ENCODE data around the gene PSMG4.

The PSMG4 gene

DNA sequence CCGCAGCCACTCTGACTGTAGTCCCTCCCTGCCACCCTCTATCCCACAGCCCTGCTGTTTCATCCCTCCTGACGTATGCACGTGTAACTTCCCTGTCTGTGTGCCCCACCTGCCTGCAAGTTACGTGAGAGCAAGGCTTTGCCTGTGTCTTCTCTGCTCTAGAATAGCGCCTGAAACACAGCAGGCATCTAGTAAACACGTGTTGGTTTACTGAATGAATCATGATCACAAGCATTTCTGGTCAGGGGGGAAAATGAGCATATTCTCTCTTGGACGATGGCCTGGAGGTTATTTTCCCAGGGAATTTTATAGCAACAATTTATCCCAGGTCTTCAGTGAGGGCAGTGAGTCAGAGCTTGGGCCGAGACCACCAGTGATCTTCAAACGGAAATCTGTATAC lies 38.3 kb downstream of the PSMG4 start:
- no peak for DNase-seq (ENCODE audit: low read depth)
- TF ChIP-seq, protein P1, sequence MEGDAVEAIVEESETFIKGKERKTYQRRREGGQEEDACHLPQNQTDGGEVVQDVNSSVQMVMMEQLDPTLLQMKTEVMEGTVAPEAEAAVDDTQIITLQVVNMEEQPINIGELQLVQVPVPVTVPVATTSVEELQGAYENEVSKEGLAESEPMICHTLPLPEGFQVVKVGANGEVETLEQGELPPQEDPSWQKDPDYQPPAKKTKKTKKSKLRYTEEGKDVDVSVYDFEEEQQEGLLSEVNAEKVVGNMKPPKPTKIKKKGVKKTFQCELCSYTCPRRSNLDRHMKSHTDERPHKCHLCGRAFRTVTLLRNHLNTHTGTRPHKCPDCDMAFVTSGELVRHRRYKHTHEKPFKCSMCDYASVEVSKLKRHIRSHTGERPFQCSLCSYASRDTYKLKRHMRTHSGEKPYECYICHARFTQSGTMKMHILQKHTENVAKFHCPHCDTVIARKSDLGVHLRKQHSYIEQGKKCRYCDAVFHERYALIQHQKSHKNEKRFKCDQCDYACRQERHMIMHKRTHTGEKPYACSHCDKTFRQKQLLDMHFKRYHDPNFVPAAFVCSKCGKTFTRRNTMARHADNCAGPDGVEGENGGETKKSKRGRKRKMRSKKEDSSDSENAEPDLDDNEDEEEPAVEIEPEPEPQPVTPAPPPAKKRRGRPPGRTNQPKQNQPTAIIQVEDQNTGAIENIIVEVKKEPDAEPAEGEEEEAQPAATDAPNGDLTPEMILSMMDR (IDR thresholded peaks at IDR 0.05; ENCODE audit: control insufficient read depth, extremely low read depth, insufficient read depth), result no peak
- H3K4me3 ChIP-seq (ENCODE audit: low read depth, low read length), result no peak overlapping the region

GRCh38 chr6:3297909-3298308 lies 39.2 kb downstream of the PSMG4 start:
- DNase-seq (ENCODE audit: low read depth), result no peak
- TF ChIP-seq, protein P1 (IDR thresholded peaks at IDR 0.05; ENCODE audit: control insufficient read depth, extremely low read depth, insufficient read depth), result no peak
- no peak overlapping the region for H3K4me3 ChIP-seq (ENCODE audit: low read depth, low read length)

DNA sequence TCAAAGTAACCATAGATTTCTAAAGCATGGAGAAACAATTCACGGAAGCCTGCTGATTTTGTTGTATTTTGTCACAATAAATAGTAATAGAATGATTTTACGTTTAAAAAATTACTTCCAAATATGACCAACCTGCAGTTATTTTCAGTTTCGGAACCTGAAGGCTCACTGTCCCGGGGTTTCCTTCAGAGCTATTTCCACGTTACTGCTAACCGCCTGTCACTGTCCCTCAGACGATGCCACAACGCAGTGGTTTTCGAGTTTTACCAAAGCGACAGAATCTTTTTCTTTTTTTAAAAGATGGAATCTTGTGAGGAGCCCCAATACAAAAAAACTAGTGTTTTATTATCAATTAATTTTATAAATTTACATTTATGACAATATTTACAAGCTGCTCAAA lies 40.5 kb downstream of the PSMG4 start:
- TF ChIP-seq, protein P1 (IDR thresholded peaks at IDR 0.05; ENCODE audit: control insufficient read depth, extremely low read depth, insufficient read depth), result no peak
- H3K4me3 ChIP-seq (ENCODE audit: low read depth, low read length), result no peak overlapping the region
- no peak for DNase-seq (ENCODE audit: low read depth)

DNA sequence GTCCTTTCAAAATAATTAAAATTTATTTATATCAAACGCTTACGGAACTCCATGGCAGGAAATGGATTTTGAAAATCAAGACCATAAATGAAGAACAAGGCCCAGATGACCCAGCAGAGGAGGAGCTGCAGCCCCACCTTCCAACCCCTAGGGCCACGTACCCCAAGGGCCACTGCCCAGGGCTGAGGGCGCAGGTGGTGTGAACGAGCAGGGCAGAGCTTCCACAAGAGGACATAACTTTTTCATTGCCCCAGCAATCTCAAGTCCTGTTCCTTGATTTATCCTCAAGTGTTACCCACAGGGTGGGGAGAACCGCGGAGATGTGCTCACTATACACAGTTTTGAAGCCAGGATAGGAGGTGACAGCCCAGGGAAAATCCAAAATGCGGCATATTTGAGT lies 42.8 kb downstream of the PSMG4 start:
- TF ChIP-seq, protein P1 (IDR thresholded peaks at IDR 0.05; ENCODE audit: control insufficient read depth, extremely low read depth, insufficient read depth), result no peak
- DNase-seq (ENCODE audit: low read depth), result no peak
- H3K4me3 ChIP-seq (ENCODE audit: low read depth, low read length), result no peak overlapping the region

DNA sequence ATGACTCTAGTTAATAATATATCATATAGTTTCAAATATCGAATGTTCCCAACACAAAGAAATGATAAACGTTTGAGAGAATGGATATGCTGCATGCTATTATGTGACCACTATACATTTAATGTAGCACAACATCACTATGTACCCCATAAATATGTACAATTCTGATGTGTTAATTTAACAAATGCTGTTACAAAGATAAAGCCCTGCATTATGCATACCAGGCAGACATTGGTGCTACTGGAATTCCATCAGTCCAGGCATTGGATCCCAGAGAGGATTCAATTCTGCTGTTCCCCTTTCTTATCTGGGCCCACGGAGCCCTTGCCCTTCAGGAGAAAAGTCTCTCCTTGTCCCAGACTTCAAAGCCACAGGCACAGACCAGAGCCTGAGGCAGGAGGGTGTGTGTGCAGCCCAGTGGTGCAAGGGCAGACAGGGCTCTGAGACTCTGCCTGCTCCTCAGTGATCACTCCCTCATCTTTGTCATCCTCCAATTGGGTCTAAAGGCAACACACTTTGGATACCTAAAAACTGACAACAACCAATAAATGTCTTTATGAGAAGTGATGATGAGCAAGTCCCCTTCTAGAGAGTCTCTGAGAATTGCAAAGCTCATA lies 45.2 kb downstream of the PSMG4 start:
- H3K4me3 ChIP-seq (ENCODE audit: low read depth, low read length), result no peak overlapping the region
- no peak for DNase-seq (ENCODE audit: low read depth)
- TF ChIP-seq, protein P1 (IDR thresholded peaks at IDR 0.05; ENCODE audit: control insufficient read depth, extremely low read depth, insufficient read depth), result no peak

DNA sequence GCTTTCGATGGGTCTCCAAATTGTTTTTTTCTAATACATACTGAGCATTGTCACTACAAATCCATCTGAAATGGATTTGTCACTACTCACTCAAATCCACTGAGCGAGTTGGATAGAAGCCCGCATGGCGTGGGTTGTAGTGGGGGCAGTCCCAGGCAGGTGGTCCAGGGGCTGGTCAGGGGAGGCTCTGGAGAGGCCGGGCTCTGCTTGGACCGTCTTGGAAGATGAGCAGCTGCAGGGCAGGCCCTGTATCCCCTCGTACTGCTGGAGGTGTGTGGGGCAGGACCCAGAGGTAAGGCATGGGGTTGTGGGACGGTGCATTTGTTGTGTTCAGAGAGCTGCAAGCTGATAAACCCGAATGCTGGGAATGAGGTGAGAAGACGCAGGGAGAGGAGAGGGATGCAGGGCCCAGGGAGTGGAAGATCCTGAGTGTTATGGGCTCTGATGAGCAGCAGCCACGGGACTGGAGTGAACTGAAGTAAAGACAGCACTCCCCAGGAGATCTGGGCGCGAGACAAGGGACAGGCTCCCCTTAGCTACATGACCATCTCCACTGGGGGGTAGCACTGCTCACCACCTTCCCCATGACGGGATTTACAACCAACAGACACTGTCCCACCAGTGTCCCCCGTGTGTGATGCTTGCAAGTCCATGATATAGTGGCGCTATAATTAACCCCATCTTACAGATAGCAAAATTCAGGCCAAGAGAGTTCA lies 45.9 kb downstream of the PSMG4 start:
- TF ChIP-seq, protein P1 (IDR thresholded peaks at IDR 0.05; ENCODE audit: control insufficient read depth, extremely low read depth, insufficient read depth), result no peak
- no peak for DNase-seq (ENCODE audit: low read depth)
- no peak overlapping the region for H3K4me3 ChIP-seq (ENCODE audit: low read depth, low read length)

DNA sequence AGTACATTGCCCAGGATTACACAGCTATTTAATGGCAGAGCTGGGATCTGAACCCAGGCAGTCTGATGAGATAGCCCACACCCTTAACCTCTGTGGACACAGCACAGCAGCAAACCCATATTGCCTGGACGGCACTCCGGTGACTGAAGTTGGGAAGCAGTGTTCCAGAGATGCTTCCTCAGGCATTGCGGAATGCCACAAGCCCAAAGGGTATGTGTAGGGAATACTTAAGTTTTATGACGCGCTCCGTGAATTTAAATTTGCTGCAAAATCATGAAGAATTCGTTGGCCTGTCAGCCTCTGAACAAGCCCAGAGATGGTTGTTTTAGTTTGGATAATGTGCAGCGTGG lies 46.4 kb downstream of the PSMG4 start:
- DNase-seq (ENCODE audit: low read depth), result no peak
- no peak overlapping the region for H3K4me3 ChIP-seq (ENCODE audit: low read depth, low read length)
- TF ChIP-seq, protein P1 (IDR thresholded peaks at IDR 0.05; ENCODE audit: control insufficient read depth, extremely low read depth, insufficient read depth), result no peak

Data from LNCaP clone FGC (cell line).